A673 (cell line): Measurements from ENCODE around the gene ABCB9. TPM values are rescaled to one million over a fixed set of nuclear protein-coding genes. Genes with fewer than 3 reads are reported as not detected.

ENCODE experiments used
- BruUV-seq: library from RNA; stranded (reverse); fragments of 400-500 nt; replicated peaks from 2 replicates; lab custom pipeline; 2021; lab: Mats Ljungman, UMichigan
- CTCF ChIA-PET: fragments of 300-600 bp; sonication (Branson Sonifier 250); formaldehyde crosslinking; loops from one replicate; lab custom pipeline; 2022; ENCODE audit warnings: antibody characterized with exemption; lab: Charles Lee
- POLR2A ChIA-PET: fragments of 300-600 bp; sonication (Branson Sonifier 250); formaldehyde crosslinking; loops from one replicate; lab custom pipeline; 2022; ENCODE audit warnings: antibody characterized with exemption; ENCODE audit not compliant: low non-redundant PET; lab: Charles Lee
- DNase-seq: peaks from one replicate; pipeline ENCODE4 v3.0.0-alpha.2; 2015; ENCODE audit warnings: low spot score
- H3K27ac ChIP-seq: fragments of 200-600 bp; sonication (generic); 2 replicates; pipeline ENCODE4 v1.5.1; 2016; ENCODE audit warnings: mixed run types, low read depth, mild to moderate bottlenecking, mixed read lengths, antibody characterized with exemption, low read length; ENCODE audit not compliant: poor library complexity, severe bottlenecking
- H3K27me3 ChIP-seq: fragments of 200-600 bp; sonication (generic); replicated peaks from 2 replicates; pipeline ENCODE4 v1.6.1; 2017; ENCODE audit warnings: mixed run types, low read depth, mild to moderate bottlenecking, mixed read lengths, antibody characterized with exemption, low read length; ENCODE audit not compliant: insufficient read depth, poor library complexity
- H3K36me3 ChIP-seq: fragments of 200-600 bp; sonication (generic); 2 replicates; pipeline ENCODE4 v1.6.1; 2016; ENCODE audit warnings: mixed run types, mild to moderate bottlenecking, mixed read lengths, antibody characterized with exemption, low read length; ENCODE audit not compliant: insufficient read depth, poor library complexity, severe bottlenecking
- H3K4me1 ChIP-seq: fragments of 200-600 bp; sonication (generic); 2 replicates; pipeline ENCODE4 v1.6.1; 2017; ENCODE audit warnings: mixed run types, mild to moderate bottlenecking, mixed read lengths, antibody characterized with exemption, low read length; ENCODE audit not compliant: insufficient read depth, poor library complexity, severe bottlenecking
- H3K4me3 ChIP-seq: fragments of 200-600 bp; sonication (generic); 2 replicates; pipeline ENCODE4 v1.5.1; 2016; ENCODE audit warnings: low read depth, mixed run types, mild to moderate bottlenecking, mixed read lengths, low read length; ENCODE audit not compliant: poor library complexity, severe bottlenecking
- H3K9me3 ChIP-seq: fragments of 200-600 bp; sonication (generic); 2 replicates; pipeline ENCODE4 v1.6.1; 2016; ENCODE audit warnings: mixed run types, low read depth, mild to moderate bottlenecking, mixed read lengths, antibody characterized with exemption, low read length; ENCODE audit not compliant: poor library complexity, severe bottlenecking
- EZH2 ChIP-seq: fragments of 200-600 bp; sonication (generic); IDR thresholded peaks from 2 replicates; pipeline ENCODE4 v1.6.1; 2017; ENCODE audit warnings: borderline replicate concordance, low read depth, mild to moderate bottlenecking, mixed read lengths, antibody characterized with exemption, low read length; ENCODE audit not compliant: poor library complexity, severe bottlenecking
- intact Hi-C: fragments of 100-400 bp; cut with micrococcal nuclease; formaldehyde crosslinking; loops from one replicate; pipeline ENCODE4 v1.10.0; 2022; ENCODE audit not compliant: unreplicated experiment
- total RNA-seq: library from RNA; stranded (reverse); gene quantifications from 2 replicates; pipeline ENCODE4 v1.2.3, GENCODE V29; 2021
- TF ChIP-seq, protein P1 (sequence below): fragments of 300-800, 200-600 bp; sonication (generic); conservative IDR thresholded peaks from 2 replicates; pipeline ENCODE4 v1.5.1; 2017; ENCODE audit warnings: low read depth, mild to moderate bottlenecking, antibody characterized with exemption, low read length, moderate library complexity, mixed read lengths

The ABCB9 gene
- total RNA-seq, 1 experiment from 2014 or later: 8.9 TPM

DNA sequence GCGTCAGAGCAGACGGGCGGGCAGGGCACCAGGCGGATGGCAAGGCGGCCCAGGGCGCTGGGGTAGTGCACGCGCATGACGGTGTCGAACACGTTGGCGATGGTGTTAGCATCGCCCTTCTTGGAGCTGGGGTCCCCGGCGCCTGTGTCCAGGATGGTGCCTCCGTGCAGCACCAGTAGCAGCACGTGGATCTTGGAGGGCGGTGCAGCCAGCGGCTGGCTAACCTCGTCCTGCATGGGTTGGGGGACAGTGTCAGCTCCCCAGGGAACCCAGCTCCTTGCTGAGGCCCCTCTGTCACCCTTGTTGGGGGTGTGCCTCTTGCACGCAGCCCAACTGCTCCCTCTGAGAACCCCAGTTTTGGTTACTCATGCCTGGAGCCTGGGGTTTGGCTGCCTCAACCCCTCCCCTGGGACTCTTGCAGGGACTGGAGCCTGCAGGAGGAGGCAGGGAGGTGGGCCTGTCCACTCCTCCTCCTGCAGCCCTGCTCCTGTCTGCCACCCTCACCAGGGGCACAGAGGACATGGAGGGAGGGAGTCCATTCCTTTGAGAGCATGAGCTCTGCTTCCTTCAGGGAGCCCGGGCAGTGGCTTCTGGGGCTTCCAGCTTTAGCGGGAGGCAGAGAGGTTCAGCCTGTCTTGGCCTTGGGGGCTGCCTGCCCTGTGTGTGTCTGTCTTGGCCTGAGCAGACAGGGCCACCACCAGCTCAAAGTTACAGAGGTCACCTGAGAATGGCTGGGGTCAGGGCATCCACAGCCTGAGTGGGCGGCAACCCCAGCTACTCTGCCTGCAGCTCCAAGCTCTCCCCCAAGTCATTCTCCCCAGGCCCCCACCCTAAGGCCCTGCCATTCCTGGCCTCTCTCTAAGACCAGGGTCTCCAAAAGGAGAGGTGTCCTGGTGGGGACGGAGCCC, 31.3 kb upstream of the ABCB9 start:
- POLR2A ChIA-PET: no interaction called here
- DNase-seq: no peak
- no peak for TF ChIP-seq EZH2
- TF ChIP-seq, protein P1, sequence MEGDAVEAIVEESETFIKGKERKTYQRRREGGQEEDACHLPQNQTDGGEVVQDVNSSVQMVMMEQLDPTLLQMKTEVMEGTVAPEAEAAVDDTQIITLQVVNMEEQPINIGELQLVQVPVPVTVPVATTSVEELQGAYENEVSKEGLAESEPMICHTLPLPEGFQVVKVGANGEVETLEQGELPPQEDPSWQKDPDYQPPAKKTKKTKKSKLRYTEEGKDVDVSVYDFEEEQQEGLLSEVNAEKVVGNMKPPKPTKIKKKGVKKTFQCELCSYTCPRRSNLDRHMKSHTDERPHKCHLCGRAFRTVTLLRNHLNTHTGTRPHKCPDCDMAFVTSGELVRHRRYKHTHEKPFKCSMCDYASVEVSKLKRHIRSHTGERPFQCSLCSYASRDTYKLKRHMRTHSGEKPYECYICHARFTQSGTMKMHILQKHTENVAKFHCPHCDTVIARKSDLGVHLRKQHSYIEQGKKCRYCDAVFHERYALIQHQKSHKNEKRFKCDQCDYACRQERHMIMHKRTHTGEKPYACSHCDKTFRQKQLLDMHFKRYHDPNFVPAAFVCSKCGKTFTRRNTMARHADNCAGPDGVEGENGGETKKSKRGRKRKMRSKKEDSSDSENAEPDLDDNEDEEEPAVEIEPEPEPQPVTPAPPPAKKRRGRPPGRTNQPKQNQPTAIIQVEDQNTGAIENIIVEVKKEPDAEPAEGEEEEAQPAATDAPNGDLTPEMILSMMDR: no peak
- Histone ChIP-seq H3K4me3 (no peak overlapping the region), H3K4me1 (no peaks in the 10 kb centered on the region), H3K36me3 (no peaks in the 10 kb centered on the region), H3K9me3 (no peaks in the 10 kb centered on the region), H3K27ac (no peak overlapping the region), H3K27me3 (no peaks in the 10 kb centered on the region)
- intact Hi-C loops: no loop called here
- CTCF ChIA-PET: no interaction called here
- no TSS peak for BruUV-seq

DNA sequence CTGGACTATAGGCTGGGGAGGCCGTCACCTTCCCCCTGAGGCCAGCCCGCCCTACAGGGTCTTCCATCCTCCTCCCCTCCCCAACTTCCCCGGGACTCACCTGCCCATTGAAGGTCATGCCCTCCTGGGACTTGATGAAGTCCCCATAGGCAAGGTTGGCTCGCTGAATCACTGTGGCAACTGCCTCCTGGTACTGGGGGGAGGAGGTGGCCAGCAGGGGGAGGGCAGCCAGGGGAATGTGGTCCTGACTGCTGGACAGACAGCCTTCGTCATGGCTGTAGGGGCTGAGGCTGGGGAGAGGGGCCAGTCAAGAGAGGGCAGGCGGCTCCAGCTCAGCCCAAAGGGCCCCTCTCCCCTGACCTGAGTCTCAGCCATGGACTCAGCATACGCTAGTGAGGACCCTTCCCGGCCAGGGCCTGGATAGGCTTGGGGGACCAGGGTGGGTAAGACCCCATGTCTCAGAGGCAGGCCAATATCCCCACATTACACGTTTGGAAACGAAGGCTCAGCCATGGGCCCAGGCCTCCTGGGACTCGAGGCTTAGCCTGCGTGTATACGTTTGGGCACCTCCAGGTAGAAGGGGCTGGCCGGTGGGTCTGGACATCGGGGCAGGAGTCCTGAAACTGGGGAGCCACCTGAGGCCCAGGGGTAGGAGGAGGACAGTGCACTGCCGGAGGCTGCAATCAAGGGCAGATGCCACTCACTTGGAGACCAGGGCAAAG, 30.5 kb upstream of the ABCB9 start:
- ChIA-PET POLR2A (no interaction called here), CTCF (no interaction called here)
- H3K4me3 ChIP-seq: no peak overlapping the region
- no TSS peak for BruUV-seq
- no peaks in the 10 kb centered on the region for H3K4me1 ChIP-seq
- DNase-seq: no peak
- H3K36me3 ChIP-seq: no peaks in the 10 kb centered on the region
- no peak for TF ChIP-seq EZH2
- TF ChIP-seq, protein P1: no peak
- no peaks in the 10 kb centered on the region for H3K27me3 ChIP-seq
- H3K27ac ChIP-seq: no peak overlapping the region
- H3K9me3 ChIP-seq: no peaks in the 10 kb centered on the region
- intact Hi-C loops: no loop called here

DNA sequence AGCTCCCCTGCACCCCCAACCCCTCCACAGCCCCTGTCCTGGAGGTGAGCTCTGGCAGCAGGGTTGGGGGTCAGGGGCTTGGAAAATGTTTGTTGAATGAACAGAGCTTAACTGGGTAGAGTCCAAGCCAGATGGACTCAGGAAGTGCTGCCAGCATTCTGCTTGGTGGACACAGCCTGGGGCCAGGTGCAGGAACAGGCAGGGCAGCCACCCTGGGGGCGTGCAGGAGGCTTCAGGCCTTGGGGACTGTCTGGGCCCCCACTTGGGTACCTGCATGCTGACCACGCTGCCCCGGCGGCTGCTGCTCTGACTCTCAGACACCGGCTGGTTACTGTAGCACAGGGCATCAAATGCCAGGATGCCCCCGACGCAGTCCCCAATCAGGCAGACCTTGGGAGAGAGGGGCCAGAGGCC, 29.9 kb upstream of the ABCB9 start:
- Histone ChIP-seq H3K9me3 (no peaks in the 10 kb centered on the region), H3K27me3 (no peaks in the 10 kb centered on the region), H3K4me3 (no peak overlapping the region), H3K27ac (no peak overlapping the region), H3K4me1 (no peaks in the 10 kb centered on the region), H3K36me3 (no peaks in the 10 kb centered on the region)
- POLR2A ChIA-PET: no interaction called here
- CTCF ChIA-PET: no interaction called here
- no peak for TF ChIP-seq EZH2
- TF ChIP-seq, protein P1: no peak
- BruUV-seq: no TSS peak
- intact Hi-C loops: no loop called here
- no peak for DNase-seq
